H1 (cell line): ENCODE results near the gene SMAGP. TPM values are rescaled to one million over a fixed set of nuclear protein-coding genes. Genes with fewer than 3 reads are reported as not detected.

Experiments
- CTCF ChIA-PET: fragments of 300-600 bp; sonication (Branson Sonifier 250); formaldehyde crosslinking; loops from one replicate; lab custom pipeline; 2021; ENCODE audit not compliant: partially characterized antibody; lab: Charles Lee
- POLR2A ChIA-PET: fragments of 300-600 bp; sonication (Branson Sonifier 250); formaldehyde crosslinking; loops from one replicate; lab custom pipeline; 2021; ENCODE audit warnings: inconsistent platforms; ENCODE audit not compliant: partially characterized antibody; lab: Charles Lee
- DNase-seq, 2 experiments: peaks; one replicate each; pipeline versions ENCODE4 v3.0.0 to v3.0.0-alpha.2; 2010 to 2022; ENCODE audit warnings: low spot score in 2 of 2, low read depth in 1 of 2, mixed read lengths in 1 of 2
- FAIRE-seq: peaks from 2 replicates; lab custom pipeline; 2011; peaks lifted over from hg19 to GRCh38; lab: Jason Lieb, UNC
- H2AFZ ChIP-seq: 2 replicates; pipeline ENCODE4 v1.8.1; 2012; ENCODE audit warnings: low read length, inconsistent platforms
- H2AK5ac ChIP-seq: 2 replicates; pipeline ENCODE4 v1.6.1; 2013; ENCODE audit warnings: low read depth, low read length
- H2BK120ac ChIP-seq: replicated peaks from 2 replicates; pipeline ENCODE3; 2013; ENCODE audit warnings: low read depth, low read length, inconsistent platforms
- H2BK12ac ChIP-seq: 2 replicates; pipeline ENCODE4 v1.6.1; 2013; ENCODE audit warnings: low read depth, low read length
- H2BK15ac ChIP-seq: 2 replicates; pipeline ENCODE4 v1.6.1; 2013; ENCODE audit warnings: low read length
- H2BK20ac ChIP-seq: 2 replicates; pipeline ENCODE4 v1.6.1; 2013; ENCODE audit warnings: low read length
- H2BK5ac ChIP-seq: 2 replicates; pipeline ENCODE4 v1.6.1; 2013; ENCODE audit warnings: low read depth, low read length
- H3K14ac ChIP-seq: 2 replicates; pipeline ENCODE4 v1.6.1; 2013; ENCODE audit warnings: inconsistent platforms; ENCODE audit not compliant: insufficient read length
- H3K18ac ChIP-seq: 2 replicates; pipeline ENCODE4 v1.6.1; 2013; ENCODE audit warnings: low read length; ENCODE audit errors: extremely low read depth
- H3K23ac ChIP-seq: 2 replicates; pipeline ENCODE4 v1.6.1; 2013; ENCODE audit warnings: inconsistent platforms; ENCODE audit not compliant: insufficient read length
- H3K23me2 ChIP-seq: 2 replicates; pipeline ENCODE4 v1.6.1; 2013; ENCODE audit warnings: low read depth, low read length
- H3K27ac ChIP-seq: 2 replicates; pipeline ENCODE4 v1.6.1; 2011; ENCODE audit warnings: low read depth, low read length, inconsistent platforms
- H3K27me3 ChIP-seq, 4 experiments: replicated peaks in 1 of 4; 1 replicate in 1 of 4; 2 replicates in 3 of 4; pipeline versions ENCODE4 v1.6.1 to v1.8.1; 2011 to 2013; ENCODE audit warnings: low read length in 3 of 4, mild to moderate bottlenecking in 3 of 4, inconsistent platforms in 2 of 4, mixed read lengths in 2 of 4, moderate library complexity in 1 of 4; ENCODE audit not compliant: control insufficient read depth in 3 of 4, insufficient read depth in 3 of 4; ENCODE audit errors: extremely low read depth in 1 of 4
- H3K36me3 ChIP-seq, 4 experiments: 2 replicates each; pipeline versions ENCODE4 v1.6.1 to v1.8.1; 2011 to 2013; ENCODE audit warnings: mild to moderate bottlenecking in 4 of 4, low read length in 3 of 4, moderate library complexity in 2 of 4, control low read depth in 1 of 4, inconsistent platforms in 1 of 4; ENCODE audit not compliant: insufficient read depth in 4 of 4, control insufficient read depth in 2 of 4
- H3K4ac ChIP-seq: replicated peaks from 2 replicates; pipeline ENCODE3; 2013; ENCODE audit warnings: low read length, low read depth, mixed read lengths, inconsistent platforms; ENCODE audit not compliant: insufficient read length
- H3K4me1 ChIP-seq, 4 experiments: replicated peaks in 1 of 4; 1 replicate in 1 of 4; 2 replicates in 3 of 4; pipeline versions ENCODE4 v1.6.1 to v1.8.1; 2011 to 2013; ENCODE audit warnings: low read length in 3 of 4, inconsistent platforms in 2 of 4, mixed read lengths in 1 of 4; ENCODE audit not compliant: insufficient read depth in 4 of 4, control insufficient read depth in 3 of 4
- H3K4me2 ChIP-seq, 2 experiments: 2 replicates each; pipeline versions ENCODE4 v1.6.1 to v1.8.1; 2011 to 2013; ENCODE audit warnings: low read depth in 2 of 2, low read length in 2 of 2, control low read depth in 1 of 2, inconsistent platforms in 1 of 2, mild to moderate bottlenecking in 1 of 2; ENCODE audit not compliant: insufficient read depth in 1 of 2
- H3K4me3 ChIP-seq, 4 experiments: fragments of 200-600, 300-600 bp in 1 of 4; sonication (generic), shearing (Covaris generic), sonication (Bioruptor Twin) in 1 of 4; 2 replicates each; pipeline versions ENCODE4 v1.5.1 to v1.8.1; 2011 to 2016; ENCODE audit warnings: low read length in 4 of 4, low read depth in 3 of 4, control low read depth in 2 of 4, inconsistent platforms in 2 of 4, mild to moderate bottlenecking in 2 of 4, mixed read lengths in 1 of 4, moderate library complexity in 1 of 4; ENCODE audit not compliant: insufficient read depth in 2 of 4; ENCODE audit errors: extremely low read depth in 1 of 4
- H3K56ac ChIP-seq: replicated peaks from 2 replicates; pipeline ENCODE3; 2013; ENCODE audit warnings: low read depth, mild to moderate bottlenecking, mixed read lengths, low read length, inconsistent platforms; ENCODE audit not compliant: insufficient read length
- H3K79me1 ChIP-seq: 2 replicates; pipeline ENCODE4 v1.6.1; 2013; ENCODE audit warnings: low read depth, low read length, control low read depth
- H3K79me2 ChIP-seq, 2 experiments: 2 replicates each; pipeline versions ENCODE4 v1.6.1 to v1.8.1; 2012 to 2013; ENCODE audit warnings: low read length in 2 of 2, mild to moderate bottlenecking in 2 of 2, inconsistent platforms in 1 of 2; ENCODE audit not compliant: insufficient read depth in 2 of 2, control insufficient read depth in 1 of 2
- H3K9ac ChIP-seq, 4 experiments: replicated peaks in 1 of 4; 1 replicate in 1 of 4; 2 replicates in 3 of 4; pipeline versions ENCODE4 v1.6.1 to v1.8.1; 2011 to 2013; ENCODE audit warnings: low read depth in 3 of 4, low read length in 3 of 4, control low read depth in 2 of 4, mild to moderate bottlenecking in 2 of 4, moderate library complexity in 2 of 4, inconsistent platforms in 1 of 4; ENCODE audit errors: extremely low read depth in 1 of 4
- H3K9me3 ChIP-seq, 2 experiments: 2 replicates each; pipeline versions ENCODE4 v1.6.1 to v1.8.1; 2012 to 2013; ENCODE audit warnings: mild to moderate bottlenecking in 2 of 2, moderate library complexity in 2 of 2, control low read depth in 1 of 2, inconsistent platforms in 1 of 2, low read depth in 1 of 2, low read length in 1 of 2, mixed read lengths in 1 of 2; ENCODE audit not compliant: insufficient read depth in 2 of 2
- H4K20me1 ChIP-seq, 2 experiments: replicated peaks in 1 of 2; 2 replicates each; pipeline versions ENCODE3 to v1.8.1; 2011 to 2013; ENCODE audit warnings: inconsistent platforms in 2 of 2, low read length in 2 of 2, mild to moderate bottlenecking in 1 of 2; ENCODE audit not compliant: insufficient read depth in 2 of 2, control insufficient read depth in 1 of 2
- H4K5ac ChIP-seq: 2 replicates; pipeline ENCODE4 v1.6.1; 2013; ENCODE audit warnings: low read length, low read depth, mixed read lengths, inconsistent platforms; ENCODE audit not compliant: insufficient read length
- H4K8ac ChIP-seq: 2 replicates; pipeline ENCODE4 v1.8.0; 2013; ENCODE audit warnings: mild to moderate bottlenecking, moderate library complexity, low read length, inconsistent platforms; ENCODE audit not compliant: insufficient read depth; ENCODE audit errors: extremely low read depth
- H4K91ac ChIP-seq: replicated peaks from 2 replicates; pipeline ENCODE3; 2013; ENCODE audit warnings: low read length, mixed read lengths, inconsistent platforms; ENCODE audit not compliant: insufficient read length
- ATF3 ChIP-seq: IDR thresholded peaks from 2 replicates; pipeline ENCODE4 v1.6.1; 2011; ENCODE audit warnings: low read depth, mild to moderate bottlenecking, low read length; ENCODE audit not compliant: insufficient read depth
- CBX8 ChIP-seq: fragments of 300-800, 300-1000 bp; sonication (generic); IDR thresholded peaks from 2 replicates; pipeline ENCODE4 v1.7.1; 2016; ENCODE audit warnings: low read depth, low read length, borderline replicate concordance
- CHD1 ChIP-seq: IDR thresholded peaks from 2 replicates; pipeline ENCODE4 v1.6.1; 2012; ENCODE audit warnings: low read depth, low read length, improper control_type of control experiment
- CHD2 ChIP-seq: IDR thresholded peaks from 2 replicates; pipeline ENCODE4 v1.6.1; 2012; ENCODE audit warnings: low read length, improper control_type of control experiment
- CTBP2 ChIP-seq: IDR thresholded peaks from 2 replicates; pipeline ENCODE4 v1.7.0; 2011; ENCODE audit warnings: borderline replicate concordance, mild to moderate bottlenecking, moderate library complexity, mixed read lengths, low read length; ENCODE audit not compliant: insufficient read depth, insufficient read length
- EP300 ChIP-seq, 2 experiments: IDR thresholded peaks; 1 replicate in 1 of 2; 2 replicates in 1 of 2; pipeline ENCODE4 v1.6.1; 2011 to 2012; ENCODE audit warnings: low read depth in 2 of 2, low read length in 2 of 2, mild to moderate bottlenecking in 2 of 2, borderline replicate concordance in 1 of 2, inconsistent platforms in 1 of 2, moderate library complexity in 1 of 2
- JUND ChIP-seq: IDR thresholded peaks from 2 replicates; pipeline ENCODE4 v1.6.1; 2011; ENCODE audit warnings: mild to moderate bottlenecking, improper control_type of control experiment, low read length
- NANOG ChIP-seq: IDR thresholded peaks from 2 replicates; pipeline ENCODE4 v1.6.1; 2011; ENCODE audit warnings: low read length, low read depth, mild to moderate bottlenecking, inconsistent platforms; ENCODE audit not compliant: insufficient read depth, poor library complexity, severe bottlenecking
- POLR2A ChIP-seq, 2 experiments: IDR thresholded peaks; 1 replicate in 1 of 2; 2 replicates in 1 of 2; pipeline ENCODE4 v1.6.1; 2011; ENCODE audit warnings: low read depth in 2 of 2, low read length in 2 of 2, mild to moderate bottlenecking in 2 of 2; ENCODE audit errors: control extremely low read depth in 1 of 2
- POU5F1 ChIP-seq: IDR thresholded peaks from 2 replicates; pipeline ENCODE4 v1.6.1; 2011; ENCODE audit warnings: low read depth, mild to moderate bottlenecking, low read length, moderate library complexity
- WGBS, 2 experiments: shearing (Covaris generic) in 1 of 2; methylation state at CpG; one replicate each; pipeline versions ENCODE4 v1.1.6 to v1.1.7; 2013 to 2015; ENCODE audit warnings: low lambda C conversion rate in 2 of 2, mixed read lengths in 2 of 2, inconsistent platforms in 1 of 2, low coverage in 1 of 2, missing lambda C conversion rate in 1 of 2; ENCODE audit not compliant: insufficient replicate concordance in 2 of 2, insufficient coverage in 1 of 2, insufficient read length in 1 of 2; ENCODE audit errors: extremely low coverage in 1 of 2, missing lambda C conversion rate in 1 of 2; 5-methylcytosine and 5-hydroxymethylcytosine counted together
- polyA plus RNA-seq, 7 experiments: library from polyadenylated mRNA; depleted of rRNA in 3 of 7; stranded (reverse) in 5 of 7; unstranded in 2 of 7; fragments of >200 nt in 5 of 7; fragments of 200-250 nt in 2 of 7; gene quantifications; 1 replicate in 5 of 7; 2 replicates in 1 of 7; 4 replicates in 1 of 7; pipeline versions ENCODE4 v1.2.1 to v1.2.3, GENCODE V29; 2011 to 2013; ENCODE audit warnings: missing spikeins in 2 of 7, mixed read lengths in 2 of 7
- total RNA-seq: library from RNA; stranded (reverse); fragmentation: NEBNext Ultra II Directional; extraction: Animal tissue kit (Norgen Biotek cat#: 25700); gene quantifications from 2 replicates; pipeline ENCODE4 v1.2.1, GENCODE V29; 2021

The SMAGP gene
- total and polyA plus RNA-seq, 2 of the 8 experiments (the other 6 are each of a cell fraction or from before 2014, with no cell fraction given): 9.4 to 12.7 TPM

- no peak overlapping the region for H3K9ac ChIP-seq
- no peak overlapping the region for H2AK5ac ChIP-seq
- H2BK15ac ChIP-seq: no peak overlapping the region
- H3K14ac ChIP-seq: no peak overlapping the region
- FAIRE-seq (no peak), DNase-seq (no peak)
- ChIA-PET POLR2A (interaction anchor here (1.0 kb wide), 1 partner anchor 23 kb away, joined by 3 read pairs; no protein-coding TSS in a partner anchor), CTCF (interaction anchor here (1.6 kb wide), 1 partner anchor 35 kb away, joined by 3 read pairs; no protein-coding TSS in a partner anchor)
- H3K23ac ChIP-seq: no peak overlapping the region
- H4K5ac ChIP-seq: no peak overlapping the region
- no peak overlapping the region for H3K18ac ChIP-seq
- no peaks in the 10 kb centered on the region for H3K9me3 ChIP-seq
- no peak overlapping the region for H2BK120ac ChIP-seq
- H3K4ac ChIP-seq: no peak overlapping the region
- H3K27me3 ChIP-seq: no peaks in the 10 kb centered on the region
- peaks cover 0 to 3% (median 0%) of the 10 kb centered on the region in 4 experiments; a peak in 1 of 8 replicates for H3K36me3 ChIP-seq
- H3K4me3 ChIP-seq: no peak overlapping the region
- H4K8ac ChIP-seq: no peak overlapping the region
- H4K91ac ChIP-seq: no peak overlapping the region
- H3K27ac ChIP-seq: no peak overlapping the region
- no peaks in the 10 kb centered on the region for H3K23me2 ChIP-seq
- 92% methylated on average over 3 of the region's 3 CpGs; no CpG with 5 or more reads in 1 of the 2 experiments for WGBS, 2 experiments
- H2BK5ac ChIP-seq: no peak overlapping the region
- H4K20me1 ChIP-seq: no peaks in the 10 kb centered on the region
- H3K79me2 ChIP-seq: peaks cover 0 to 5% of the 10 kb centered on the region in 2 experiments; a peak in 1 of 4 replicates
- no peak for TF ChIP-seq POU5F1
- no peak for TF ChIP-seq CHD2
- TF ChIP-seq ATF3: no peak
- TF ChIP-seq EP300 (IDR thresholded peaks at IDR 0.05; ENCODE audit: borderline replicate concordance in 1 of 2, low read depth in 2 of 2, low read length in 2 of 2): no peak
- TF ChIP-seq POLR2A (IDR thresholded peaks at IDR 0.05; ENCODE audit: control extremely low read depth in 1 of 2, low read depth in 2 of 2, low read length in 2 of 2): no peak
- TF ChIP-seq CTBP2: no peak
- TF ChIP-seq NANOG: no peak
- no peak for TF ChIP-seq JUND
- no peak for TF ChIP-seq CBX8
- no peak for TF ChIP-seq CHD1
- TF ChIP-seq, all 59 proteins: peak for 0
- Histone ChIP-seq H3K4me2 (no peak overlapping the region), H3K56ac (no peak overlapping the region), H3K4me1 (no peaks in the 10 kb centered on the region), H2BK12ac (no peak overlapping the region), H3K79me1 (no peaks in the 10 kb centered on the region), H2BK20ac (no peak overlapping the region), H2AFZ (no peak overlapping the region)
These were observed 45.6 kb downstream of the SMAGP start for GRCh38 chr12:51224625-51225024.
